Fibroblast of gingiva (primary cell): ENCODE data around the gene PRKD3.
A peak's percentile ranks its signal among the peaks of the same experiment; 100 is the strongest.

Experiments
- DNase-seq: peaks from one replicate; pipeline ENCODE4 v3.0.0-alpha.2; 2011; ENCODE audit warnings: low read depth

PRKD3 gene

DNA sequence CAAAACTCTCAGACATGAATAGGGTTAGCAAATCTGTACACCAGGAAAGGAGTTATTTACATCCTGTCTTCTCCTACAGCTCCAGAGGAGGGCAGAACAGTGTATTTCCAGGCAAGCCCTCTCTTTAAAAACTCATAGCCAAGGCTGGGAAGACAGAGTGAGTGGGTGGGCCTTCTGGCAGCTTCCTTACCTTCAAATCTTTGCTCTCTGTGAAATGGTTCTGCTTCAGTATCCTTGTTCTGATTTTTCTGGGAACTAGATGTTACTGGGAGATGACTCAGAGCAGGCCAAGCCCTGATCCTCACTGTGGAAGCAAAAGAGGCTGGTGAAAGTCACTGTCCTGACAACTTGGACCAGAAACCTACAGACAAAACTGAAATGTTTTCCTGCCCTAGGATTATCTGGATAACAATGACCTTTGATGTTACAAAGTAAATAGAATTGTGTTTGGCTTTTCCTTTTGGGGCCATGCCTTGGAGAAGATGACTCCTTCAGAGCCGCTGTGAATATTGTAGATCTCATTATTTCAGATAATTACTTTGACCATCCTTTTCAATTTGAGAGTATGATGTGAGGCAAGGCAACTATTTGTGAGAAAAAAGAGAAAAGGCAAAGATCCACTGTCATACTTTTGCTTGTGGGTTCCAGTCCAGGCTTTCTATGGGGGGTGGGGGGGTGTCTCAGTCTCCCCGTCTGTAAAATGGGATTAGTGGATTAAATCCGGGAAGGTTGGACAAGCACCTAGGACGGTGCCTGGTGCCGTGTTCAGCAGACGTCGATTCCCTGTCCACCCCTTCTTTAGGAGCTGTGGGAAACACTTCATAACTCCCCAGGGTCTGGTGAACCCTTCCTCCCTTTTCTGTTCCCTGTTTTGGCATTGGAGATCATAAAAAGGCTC is 19.2 kb upstream of the PRKD3 start:
- DNase-seq, result peak; percentile 14

DNA sequence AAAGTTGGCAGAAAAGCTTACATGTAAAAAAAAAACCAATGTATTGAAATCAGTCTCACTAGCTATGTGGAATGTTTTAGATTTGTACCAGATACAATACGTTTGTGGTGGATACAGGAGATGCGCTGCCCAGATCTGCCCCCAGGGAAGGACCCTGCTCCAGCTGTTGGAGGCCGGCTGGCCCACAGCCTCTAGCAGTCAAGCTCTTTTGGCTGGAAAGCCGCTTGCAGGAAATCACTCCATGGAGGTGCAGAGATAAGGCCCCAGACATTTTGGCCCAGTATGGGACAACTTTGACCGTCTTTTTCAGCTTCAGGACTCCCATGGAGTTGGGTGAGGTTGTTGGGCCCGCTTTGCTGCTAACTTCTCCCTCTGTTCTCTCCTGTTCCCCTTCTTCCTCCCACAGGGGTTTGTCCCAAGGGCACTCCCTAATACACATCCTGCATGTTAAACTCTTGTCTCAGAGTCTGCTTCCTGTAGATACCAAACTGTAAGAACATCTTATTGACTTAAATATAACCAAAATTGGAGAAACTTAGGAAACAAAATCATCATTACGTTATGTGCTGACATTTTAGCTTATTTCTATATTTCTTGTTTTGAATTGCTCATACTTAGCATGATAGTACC is 18.1 kb upstream of the PRKD3 start:
- no peak for DNase-seq

DNA sequence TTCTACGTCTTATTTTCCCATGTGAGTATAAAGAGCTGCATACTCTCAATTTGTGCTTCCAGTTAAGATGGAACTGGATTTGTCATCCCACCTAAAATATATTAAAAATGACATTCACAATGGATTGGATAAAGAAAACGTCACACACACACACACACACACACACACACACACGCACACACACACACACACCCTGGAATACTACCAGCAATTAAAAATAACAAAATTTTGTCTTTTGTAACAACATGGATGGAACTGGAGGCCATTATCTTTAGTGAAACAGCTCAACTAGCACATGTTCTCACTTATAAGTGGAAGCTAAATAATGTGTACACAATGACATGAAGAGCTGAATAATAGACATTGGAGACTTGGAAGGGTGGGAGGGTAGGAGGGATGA is 16.0 kb upstream of the PRKD3 start:
- DNase-seq, result no peak

DNA sequence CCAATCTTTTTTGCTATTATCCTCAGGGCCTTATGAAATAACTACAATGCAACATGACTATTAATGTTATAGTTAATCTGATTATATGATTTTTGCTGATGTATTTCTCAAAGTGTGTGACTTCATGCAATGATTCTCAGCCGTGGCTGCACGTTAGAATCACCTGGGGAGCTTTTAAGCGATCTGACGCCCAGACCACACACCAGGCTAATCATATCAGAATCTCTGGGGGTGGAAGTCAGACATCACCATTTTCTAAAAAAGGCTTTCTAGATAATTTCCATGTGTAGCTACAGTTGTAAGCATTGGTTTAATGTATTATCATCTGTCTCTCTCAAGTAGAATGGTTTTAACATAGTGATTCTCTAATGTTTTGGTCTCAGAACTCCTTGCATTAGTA is 14.3 kb upstream of the PRKD3 start:
- DNase-seq, result no peak

DNA sequence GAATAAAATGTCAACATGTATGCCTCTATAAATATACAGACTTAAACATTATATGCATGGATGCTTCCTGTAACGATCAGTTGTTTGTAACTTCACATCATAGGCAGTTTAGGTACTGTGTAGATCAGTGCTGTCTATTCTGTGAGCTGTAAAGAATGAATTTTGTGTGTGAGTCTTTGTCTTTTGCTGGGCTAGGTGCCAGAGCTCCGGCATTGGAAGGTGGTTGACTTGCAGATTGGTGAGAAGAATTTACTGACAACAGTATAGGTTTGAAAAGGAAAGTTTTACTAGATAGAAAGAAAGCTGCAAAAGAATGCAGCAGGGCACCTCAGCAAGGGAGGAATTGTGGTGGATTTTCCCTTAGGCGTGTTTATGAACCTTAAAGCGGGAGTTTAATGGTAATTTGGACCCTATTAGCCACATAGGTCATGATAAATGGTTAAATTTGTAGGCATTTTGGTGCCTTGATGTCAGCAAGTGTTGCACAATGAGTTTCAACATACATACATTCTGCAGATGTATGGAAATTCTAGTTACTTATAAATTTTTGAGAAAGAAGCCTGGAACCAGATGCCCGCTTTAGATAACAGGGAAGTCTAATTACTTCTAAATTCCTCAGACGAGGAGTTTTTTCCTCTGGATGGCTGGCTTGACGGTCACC is 13.1 kb upstream of the PRKD3 start:
- no peak for DNase-seq

DNA sequence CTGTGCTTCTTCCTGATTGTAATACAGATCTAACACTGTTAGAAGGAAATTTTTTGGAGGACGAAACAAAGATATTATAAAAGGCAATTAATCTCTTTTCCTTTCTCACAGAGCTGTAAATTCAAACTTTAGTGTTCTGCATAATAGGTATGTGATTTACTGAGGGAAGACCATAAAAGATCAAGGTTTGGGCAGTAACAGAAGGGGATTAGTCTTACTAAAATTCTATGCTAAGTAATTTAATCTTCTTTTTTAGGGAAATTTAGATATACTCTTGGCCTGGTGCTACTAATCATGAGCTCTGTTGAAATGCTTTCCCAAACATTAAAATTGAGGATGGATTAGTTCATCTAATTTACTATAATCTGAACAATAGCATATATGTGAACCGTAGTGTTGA is 11.0 kb upstream of the PRKD3 start:
- DNase-seq, result no peak

DNA sequence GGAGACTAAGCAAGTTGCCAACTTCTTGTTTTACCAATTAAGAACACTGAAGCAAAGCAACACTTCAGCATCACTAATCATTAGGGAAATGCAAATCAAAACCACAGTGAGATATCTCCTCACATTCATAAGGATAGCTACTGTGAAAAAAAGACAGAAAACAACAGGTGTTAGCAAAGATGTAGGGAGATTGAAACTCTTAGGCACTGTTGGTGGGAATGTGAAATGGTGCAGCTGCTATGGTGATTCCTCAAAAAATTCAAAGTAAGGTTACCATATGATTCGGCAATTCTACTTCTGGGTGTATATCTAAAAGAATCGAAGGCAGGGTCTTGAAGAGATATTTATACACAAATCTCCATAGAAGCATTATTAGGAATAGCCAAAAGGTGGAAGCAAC is 8.6 kb upstream of the PRKD3 start:
- DNase-seq, result no peak

DNA sequence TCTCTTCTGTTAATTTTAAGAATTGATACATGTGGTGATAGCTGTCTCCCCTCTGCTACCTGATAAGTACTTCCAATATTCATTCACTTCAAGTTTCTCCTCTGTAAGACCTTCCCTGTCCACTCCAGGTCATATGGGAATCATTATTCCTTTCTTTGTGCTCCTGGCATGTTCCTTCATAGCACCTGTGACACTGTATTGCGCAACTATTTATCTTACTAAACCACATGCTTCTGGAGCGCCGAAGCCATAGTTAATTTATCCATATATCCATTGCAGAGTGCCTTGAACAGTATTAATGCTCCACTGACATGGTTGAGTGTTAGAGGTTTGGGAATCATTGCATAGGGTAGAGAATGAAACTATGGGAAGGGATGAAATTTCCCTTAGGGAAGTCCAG is 7.9 kb upstream of the PRKD3 start:
- DNase-seq, result no peak

DNA sequence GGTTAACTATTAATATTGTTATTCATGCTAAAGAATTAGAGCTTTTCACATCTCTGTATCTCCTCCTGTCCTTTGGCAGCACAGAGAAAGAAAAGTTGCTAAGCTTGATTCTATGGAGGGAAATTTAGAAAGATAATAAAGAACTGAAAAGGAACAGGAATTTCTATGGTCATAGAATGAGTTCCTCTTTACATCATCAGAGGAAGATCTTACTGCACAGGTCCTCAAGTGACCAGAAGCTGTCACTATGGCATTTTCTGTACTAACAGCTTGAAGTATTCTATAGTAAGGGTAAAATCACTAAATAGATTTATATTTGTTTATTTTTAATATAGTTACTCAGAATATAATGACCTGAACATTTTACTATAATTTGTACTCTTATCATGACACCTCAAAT is 6.0 kb upstream of the PRKD3 start:
- no peak for DNase-seq

DNA sequence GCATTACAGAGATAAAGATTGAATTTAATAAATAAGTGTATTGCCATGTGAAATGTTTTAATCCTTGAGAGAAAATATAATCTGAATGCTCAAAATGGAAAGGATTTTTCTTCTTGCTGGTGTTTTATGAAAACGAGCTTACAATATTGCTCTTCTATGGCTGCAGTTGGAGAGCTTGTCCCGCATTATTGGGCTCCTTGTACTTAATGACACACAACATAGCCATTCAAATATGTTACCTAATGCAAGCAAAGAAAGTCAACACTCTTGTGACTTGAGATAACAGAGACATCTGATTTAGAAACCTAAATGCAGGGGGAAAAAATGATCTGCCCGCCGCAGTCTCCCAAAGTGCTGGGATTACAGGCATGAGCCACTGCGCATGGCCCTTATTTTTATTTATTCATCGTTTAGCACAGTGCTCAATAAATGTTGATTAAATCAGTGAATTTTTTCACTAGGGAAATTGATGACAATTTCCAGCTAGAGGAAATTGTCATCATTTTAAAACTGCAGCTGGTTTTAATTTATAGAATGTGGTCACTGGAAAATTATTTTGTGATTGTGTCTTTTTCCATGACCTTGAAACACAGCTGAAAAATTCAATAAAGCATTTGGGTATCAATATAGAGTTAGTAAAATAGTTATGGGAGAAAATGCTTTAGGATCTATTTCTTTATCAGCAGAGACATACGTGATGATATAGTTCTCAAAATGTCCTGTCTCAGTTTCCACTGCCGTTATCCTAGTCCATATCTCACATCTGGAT is 2.4 kb upstream of the PRKD3 start:
- no peak for DNase-seq

DNA sequence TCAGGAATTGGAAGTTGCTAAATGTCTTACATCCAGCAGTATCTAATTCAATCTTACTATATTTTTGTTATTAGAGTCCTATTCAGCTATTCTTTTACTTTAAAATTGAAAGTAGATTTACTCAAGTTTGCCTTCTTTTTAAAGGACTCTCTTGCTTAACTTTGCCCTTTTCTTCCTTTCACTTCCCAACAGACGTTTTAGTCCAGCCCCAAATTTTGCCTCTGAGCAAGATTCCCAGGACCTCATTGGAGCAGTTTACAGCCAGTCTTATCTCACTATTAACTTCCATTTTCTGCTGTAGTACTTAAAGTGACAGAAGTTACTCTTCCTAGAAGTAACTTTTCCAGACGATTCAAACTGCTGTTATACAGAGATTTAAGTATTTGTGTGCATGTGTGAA is 1.7 kb upstream of the PRKD3 start:
- peak; percentile 85 for DNase-seq

DNA sequence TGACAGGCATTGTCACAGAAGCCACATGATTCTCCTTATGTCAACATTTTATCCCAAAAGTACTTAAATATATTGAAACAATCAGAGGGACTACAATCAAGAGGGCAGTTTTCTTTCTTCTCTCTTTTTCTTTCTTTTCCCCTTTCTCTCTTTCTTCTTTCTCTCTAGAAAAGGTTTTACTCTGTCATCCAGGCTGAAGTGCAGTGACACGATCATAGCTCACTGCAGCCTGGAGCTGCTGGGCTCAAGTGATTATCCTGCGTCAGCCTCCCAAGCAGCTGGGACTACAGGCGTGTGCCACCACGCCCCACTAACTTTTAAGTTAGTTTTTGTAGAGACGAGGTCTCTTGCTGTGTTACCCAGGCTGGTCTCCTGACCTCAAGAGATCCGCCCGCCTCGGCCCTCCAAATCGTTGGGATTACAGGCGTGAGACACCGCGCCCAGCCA is 1.0 kb upstream of the PRKD3 start:
- DNase-seq, result no peak

DNA sequence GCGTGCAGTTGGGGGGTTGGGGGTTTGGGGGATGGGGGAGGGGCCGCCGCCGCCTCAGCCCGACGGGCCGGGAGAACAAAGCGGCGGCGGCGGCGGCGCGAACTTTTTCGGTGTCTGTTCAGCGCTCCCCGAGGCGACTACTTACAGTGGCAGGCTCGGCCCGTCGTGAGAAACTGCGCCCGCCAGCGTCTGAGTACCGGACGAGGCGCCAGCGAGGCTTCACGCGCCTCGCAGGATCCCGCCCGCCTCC is 172 bp downstream of the PRKD3 start:
- DNase-seq, result peak; percentile 74

DNA sequence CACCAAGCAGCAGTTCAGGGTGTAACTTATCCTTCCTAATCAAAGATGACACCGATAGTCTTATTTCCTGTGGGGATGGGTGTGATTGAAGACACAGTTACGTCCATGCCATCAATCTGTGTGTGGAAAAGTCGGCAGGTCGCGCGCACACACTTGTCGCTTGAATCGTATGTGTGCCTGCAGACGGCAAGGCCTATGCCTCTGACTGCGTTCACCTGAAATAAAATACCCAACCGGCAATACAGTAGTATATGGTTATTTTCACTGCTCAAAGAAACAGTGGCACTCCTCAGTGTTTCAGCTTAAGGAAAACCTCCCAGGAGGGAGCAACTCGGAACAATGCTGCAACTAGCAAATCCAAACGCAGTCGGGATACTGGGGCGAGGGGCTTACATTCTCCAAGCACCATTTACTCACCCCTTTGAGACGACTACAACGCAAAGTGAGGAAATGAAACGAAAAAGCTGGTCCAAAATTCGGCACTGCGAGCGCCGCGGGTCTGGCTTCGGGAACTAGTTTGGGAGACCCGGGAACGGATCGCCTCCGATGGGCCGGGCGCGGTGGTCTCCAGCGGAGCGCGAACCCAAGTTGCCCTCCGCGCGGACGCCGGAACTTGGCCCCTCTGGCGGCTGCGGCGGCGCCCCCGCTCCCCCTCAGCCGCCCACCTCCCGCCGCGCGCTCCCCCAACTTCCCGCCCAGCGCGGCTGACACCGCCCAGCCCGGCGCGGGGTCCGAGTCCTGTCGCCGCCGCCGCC is 675 bp downstream of the PRKD3 start:
- DNase-seq, result peak; percentile 14

DNA sequence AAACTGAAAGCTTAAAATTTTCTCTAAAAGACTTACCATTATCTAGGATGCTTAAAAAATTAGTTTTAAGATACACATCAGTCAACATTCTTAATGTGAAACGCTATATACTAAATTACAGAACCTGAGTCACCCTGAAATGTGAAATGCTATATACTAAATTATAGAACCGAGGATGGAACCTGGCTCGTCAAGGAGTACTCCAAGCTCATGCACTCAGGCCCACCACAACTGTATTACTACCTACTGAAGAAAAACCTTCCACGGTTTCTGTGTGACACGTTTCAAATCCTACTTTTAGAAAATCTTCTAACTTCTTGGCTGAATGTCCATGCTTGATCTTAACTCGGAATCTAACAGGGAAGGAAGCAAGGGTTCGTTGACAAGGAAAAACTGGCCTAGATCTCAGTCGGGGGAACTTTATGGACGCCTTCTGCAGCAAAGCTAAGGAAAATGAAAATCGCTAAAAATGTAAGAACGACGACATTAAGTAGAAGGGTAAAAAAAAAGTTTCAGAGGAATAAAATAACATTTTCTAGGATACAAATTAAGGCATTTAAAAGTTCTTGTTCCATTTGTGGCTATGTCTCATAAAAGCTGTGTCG is 1.4 kb downstream of the PRKD3 start:
- DNase-seq, result no peak

DNA sequence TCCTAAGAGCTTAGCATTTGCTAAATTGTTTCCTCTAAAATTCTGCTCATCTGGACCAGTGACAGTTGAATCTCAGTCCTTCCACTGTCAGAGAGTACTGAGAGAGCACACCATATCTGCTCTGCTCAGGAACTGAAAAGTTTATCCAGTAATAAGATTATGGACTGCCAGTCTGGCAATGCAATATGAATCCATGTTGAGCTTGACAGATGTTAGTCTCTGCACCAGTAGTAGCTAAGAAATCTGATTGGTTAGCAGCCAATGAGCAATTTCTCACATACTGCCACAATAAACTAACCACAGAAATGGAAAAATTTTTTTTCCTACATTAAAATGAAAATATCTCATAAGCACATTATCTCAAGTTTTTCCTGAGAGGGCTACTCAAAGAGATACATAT is 2.3 kb downstream of the PRKD3 start:
- DNase-seq, result no peak

DNA sequence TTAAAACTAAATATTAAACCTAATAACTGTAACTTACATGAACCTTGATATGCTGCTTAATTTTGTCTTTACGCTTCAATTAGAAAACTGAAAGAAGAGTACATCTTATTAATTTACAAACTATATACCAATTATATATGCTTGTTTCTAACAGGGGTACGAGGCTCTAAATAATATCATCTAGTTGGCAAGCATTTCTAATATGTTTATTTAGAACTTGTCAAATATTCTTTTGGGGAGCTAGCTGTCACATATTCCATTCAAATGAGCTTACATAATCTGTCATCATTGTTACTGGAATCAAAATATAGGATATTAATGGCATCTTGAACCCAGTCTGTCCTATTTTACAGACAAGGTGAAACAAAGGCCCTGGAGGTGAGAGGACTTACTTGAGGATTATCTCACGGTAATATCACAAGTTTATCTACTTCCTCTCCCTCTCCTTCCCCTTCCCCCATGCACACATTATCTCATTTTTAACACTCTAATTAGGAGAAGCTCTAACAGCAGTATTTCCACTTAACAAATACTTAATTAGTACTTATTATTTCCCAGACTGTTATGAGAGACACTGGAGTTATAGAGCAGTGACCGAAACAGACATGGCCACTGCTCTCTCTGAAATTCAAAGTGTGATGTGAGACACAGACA is 3.5 kb downstream of the PRKD3 start:
- no peak for DNase-seq

DNA sequence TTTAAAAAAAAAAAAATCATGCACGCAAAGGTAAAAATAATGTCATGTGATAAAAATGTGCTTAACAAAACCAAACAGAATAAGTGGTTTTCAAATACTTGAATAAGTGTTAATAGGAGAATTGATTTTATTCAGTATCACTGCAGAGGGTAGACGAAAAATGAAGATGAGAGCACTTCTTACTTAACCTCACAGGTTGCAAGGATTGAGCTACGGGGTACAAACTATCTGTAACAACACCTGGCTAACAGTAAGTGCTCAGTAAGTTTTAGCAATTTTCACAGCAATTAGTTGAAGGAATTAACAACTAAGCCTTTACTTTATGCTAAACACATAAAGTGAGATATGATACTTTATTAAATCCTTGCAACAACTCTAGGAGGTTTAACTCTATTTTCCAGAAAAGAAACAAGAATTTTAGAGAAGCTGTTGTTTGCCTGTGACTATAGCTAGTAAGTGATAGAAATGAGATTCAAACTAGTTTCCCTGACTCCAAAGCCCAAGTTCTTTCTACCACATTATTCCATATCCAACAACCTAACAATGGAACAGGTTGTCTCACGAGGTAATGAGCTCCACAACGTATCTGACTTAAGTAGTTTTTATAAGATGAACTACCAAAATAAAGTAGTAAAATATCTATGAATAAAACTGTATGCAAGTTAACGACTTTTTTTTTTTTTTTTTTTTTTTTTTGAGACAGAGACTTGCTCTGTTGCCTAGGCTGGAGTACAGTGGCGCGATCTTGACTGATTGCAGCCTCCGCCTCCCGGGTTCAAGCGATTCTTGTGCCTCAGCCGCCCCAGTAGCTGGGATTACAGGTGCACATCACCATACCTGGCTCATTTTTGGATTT is 4.7 kb downstream of the PRKD3 start:
- no peak for DNase-seq

DNA sequence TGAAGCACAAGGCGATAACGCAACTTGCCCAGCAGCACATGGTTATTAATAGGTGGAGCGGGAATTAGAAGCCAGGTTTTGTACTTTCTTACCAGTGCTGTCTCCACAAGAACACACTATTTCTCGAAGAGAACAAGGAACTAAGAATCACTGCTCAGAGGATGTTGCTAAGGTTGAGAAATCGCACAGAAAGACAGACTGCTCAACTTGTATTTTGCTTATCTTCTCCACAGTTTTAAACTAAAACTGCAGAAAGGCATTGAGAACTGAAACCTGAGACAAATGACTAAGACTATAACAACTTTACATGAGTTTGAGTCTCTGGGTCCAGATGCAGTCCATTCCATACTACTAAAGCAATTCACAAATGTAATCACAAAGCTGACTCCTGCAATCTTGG is 6.2 kb downstream of the PRKD3 start:
- peak; percentile 40 for DNase-seq

DNA sequence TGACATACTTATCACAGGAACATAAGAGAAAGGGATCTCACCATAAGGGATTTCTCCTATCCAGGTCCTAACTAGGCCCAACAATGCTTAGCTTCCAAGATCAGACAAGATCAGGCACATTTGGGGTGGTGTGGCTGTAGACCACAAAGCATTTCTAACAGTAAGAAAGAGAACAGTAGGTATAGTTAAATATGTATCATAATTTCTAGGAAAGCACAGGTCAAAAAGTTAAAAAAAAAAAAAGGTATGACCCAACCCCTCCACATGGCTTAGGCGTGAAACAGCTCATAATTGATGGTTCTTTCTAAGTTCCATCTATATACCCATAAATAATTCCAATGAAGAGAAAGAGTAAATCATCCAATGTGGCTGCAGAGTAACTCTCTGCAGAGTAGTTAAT is 6.9 kb downstream of the PRKD3 start:
- no peak for DNase-seq
